ENCODE results near the gene DSTN. TPM values are rescaled to one million over a fixed set of nuclear protein-coding genes. Genes with fewer than 3 reads are reported as not detected.

DSTN gene
- total RNA-seq, 1 experiment from 2014 or later = 110 TPM

DNA sequence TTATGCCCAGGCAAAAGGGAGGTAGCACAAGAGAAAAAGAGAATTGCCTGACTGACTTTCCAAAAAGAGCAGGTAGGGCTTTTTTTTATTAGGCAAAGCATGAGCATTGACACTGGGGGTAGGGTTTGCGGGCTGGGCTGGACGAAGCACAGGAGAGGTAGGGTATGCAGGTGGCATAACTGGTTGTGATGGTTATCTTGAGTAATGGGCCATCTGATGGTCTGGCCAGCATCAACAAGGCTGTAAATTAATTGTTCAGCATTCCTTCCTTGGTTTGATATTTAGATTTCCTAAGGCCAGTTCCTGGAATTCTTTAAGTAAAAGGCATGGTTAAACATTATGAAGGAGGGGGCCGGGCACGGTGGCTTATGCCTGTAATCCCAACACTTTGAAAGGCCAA, 24.7 kb upstream of the DSTN start:
- BruUV-seq (replicated peaks) = no TSS peak
- H3K4me1 Mint-ChIP-seq (ENCODE audit: low read depth, unreplicated experiment) = no peaks in the 10 kb centered on the region
- CTCF ChIA-PET = no interaction called here

DNA sequence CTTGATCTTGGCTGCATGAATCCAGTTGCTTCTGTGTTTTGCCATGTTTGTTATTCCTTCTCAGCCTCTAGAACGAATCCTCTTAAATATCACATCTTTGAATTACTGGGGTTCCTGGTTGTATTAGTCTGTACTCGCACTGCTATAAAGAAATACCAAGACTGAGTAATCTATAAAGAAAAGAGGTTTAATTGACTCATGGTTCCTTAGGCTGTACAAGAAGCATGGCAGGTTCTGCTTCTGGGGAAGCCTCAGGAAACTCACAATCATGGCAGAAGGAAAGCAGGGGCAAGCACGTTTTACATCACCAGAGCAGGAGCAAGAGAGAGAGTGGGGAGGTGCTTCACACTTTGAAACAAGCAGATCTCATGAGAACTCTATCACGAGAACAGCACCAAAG, 20.7 kb upstream of the DSTN start:
- Mint-ChIP-seq H3K36me3 (ENCODE audit: insufficient read depth, unreplicated experiment) (no peaks in the 10 kb centered on the region), H3K27me3 (ENCODE audit: unreplicated experiment) (no peaks in the 10 kb centered on the region), H3K27ac (ENCODE audit: unreplicated experiment) (no peak overlapping the region), H3K4me1 (ENCODE audit: low read depth, unreplicated experiment) (no peaks in the 10 kb centered on the region), H3K4me3 (ENCODE audit: low read depth, unreplicated experiment) (no peak overlapping the region), H3K9me3 (ENCODE audit: low read depth, unreplicated experiment) (no peaks in the 10 kb centered on the region)
- no peak for DNase-seq
- CTCF ChIA-PET = no interaction called here
- intact Hi-C loops (cut with micrococcal nuclease; ENCODE audit: unreplicated experiment) = no loop called here
- TF ChIP-seq, protein P1, sequence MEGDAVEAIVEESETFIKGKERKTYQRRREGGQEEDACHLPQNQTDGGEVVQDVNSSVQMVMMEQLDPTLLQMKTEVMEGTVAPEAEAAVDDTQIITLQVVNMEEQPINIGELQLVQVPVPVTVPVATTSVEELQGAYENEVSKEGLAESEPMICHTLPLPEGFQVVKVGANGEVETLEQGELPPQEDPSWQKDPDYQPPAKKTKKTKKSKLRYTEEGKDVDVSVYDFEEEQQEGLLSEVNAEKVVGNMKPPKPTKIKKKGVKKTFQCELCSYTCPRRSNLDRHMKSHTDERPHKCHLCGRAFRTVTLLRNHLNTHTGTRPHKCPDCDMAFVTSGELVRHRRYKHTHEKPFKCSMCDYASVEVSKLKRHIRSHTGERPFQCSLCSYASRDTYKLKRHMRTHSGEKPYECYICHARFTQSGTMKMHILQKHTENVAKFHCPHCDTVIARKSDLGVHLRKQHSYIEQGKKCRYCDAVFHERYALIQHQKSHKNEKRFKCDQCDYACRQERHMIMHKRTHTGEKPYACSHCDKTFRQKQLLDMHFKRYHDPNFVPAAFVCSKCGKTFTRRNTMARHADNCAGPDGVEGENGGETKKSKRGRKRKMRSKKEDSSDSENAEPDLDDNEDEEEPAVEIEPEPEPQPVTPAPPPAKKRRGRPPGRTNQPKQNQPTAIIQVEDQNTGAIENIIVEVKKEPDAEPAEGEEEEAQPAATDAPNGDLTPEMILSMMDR (IDR thresholded peaks at IDR 0.05; ENCODE audit: unreplicated experiment) = no peak
- BruUV-seq (replicated peaks) = no TSS peak

More for the DNA sequence above, 24.7 kb upstream of the DSTN start:
- H3K9me3 Mint-ChIP-seq (ENCODE audit: low read depth, unreplicated experiment) = no peaks in the 10 kb centered on the region
- DNase-seq = no peak
- intact Hi-C loops (cut with micrococcal nuclease; ENCODE audit: unreplicated experiment) = no loop called here
- no peaks in the 10 kb centered on the region for H3K27me3 Mint-ChIP-seq (ENCODE audit: unreplicated experiment)
- TF ChIP-seq, protein P1 (IDR thresholded peaks at IDR 0.05; ENCODE audit: unreplicated experiment) = no peak
- H3K36me3 Mint-ChIP-seq (ENCODE audit: insufficient read depth, unreplicated experiment) = no peaks in the 10 kb centered on the region
- H3K4me3 Mint-ChIP-seq (ENCODE audit: low read depth, unreplicated experiment) = no peak overlapping the region
- no peak overlapping the region for H3K27ac Mint-ChIP-seq (ENCODE audit: unreplicated experiment)

DNA sequence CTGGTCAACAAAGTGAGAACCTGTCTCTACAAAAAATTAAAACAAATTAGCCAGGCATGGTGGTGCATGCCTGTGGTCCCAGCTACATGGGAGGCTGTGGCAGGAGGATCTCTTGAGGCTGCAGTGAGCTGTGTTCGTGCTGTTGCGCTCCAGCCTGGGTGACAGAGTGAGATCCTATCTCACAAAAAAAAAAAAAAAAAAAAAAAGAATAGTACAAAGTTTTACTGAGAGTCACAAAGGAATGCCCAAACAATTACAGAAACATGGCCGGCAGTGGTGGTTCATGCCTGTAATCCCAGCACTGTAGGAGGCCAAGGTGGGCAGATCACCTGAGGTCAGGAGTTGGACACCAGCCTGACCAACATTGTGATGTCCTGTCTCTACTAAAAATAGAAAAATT, 14.8 kb upstream of the DSTN start:
- H3K27me3 Mint-ChIP-seq (ENCODE audit: unreplicated experiment) = no peaks in the 10 kb centered on the region
- H3K27ac Mint-ChIP-seq (ENCODE audit: unreplicated experiment) = no peak overlapping the region
- no peak overlapping the region for H3K4me3 Mint-ChIP-seq (ENCODE audit: low read depth, unreplicated experiment)
- peaks cover 1% of the 10 kb centered on the region for H3K4me1 Mint-ChIP-seq (ENCODE audit: low read depth, unreplicated experiment)
- intact Hi-C loops (cut with micrococcal nuclease; ENCODE audit: unreplicated experiment) = no loop called here
- TF ChIP-seq, protein P1 (IDR thresholded peaks at IDR 0.05; ENCODE audit: unreplicated experiment) = no peak
- CTCF ChIA-PET = no interaction called here
- no peaks in the 10 kb centered on the region for H3K9me3 Mint-ChIP-seq (ENCODE audit: low read depth, unreplicated experiment)
- no TSS peak for BruUV-seq (replicated peaks)
- DNase-seq = no peak
- H3K36me3 Mint-ChIP-seq (ENCODE audit: insufficient read depth, unreplicated experiment) = peaks cover 11% of the 10 kb centered on the region

DNA sequence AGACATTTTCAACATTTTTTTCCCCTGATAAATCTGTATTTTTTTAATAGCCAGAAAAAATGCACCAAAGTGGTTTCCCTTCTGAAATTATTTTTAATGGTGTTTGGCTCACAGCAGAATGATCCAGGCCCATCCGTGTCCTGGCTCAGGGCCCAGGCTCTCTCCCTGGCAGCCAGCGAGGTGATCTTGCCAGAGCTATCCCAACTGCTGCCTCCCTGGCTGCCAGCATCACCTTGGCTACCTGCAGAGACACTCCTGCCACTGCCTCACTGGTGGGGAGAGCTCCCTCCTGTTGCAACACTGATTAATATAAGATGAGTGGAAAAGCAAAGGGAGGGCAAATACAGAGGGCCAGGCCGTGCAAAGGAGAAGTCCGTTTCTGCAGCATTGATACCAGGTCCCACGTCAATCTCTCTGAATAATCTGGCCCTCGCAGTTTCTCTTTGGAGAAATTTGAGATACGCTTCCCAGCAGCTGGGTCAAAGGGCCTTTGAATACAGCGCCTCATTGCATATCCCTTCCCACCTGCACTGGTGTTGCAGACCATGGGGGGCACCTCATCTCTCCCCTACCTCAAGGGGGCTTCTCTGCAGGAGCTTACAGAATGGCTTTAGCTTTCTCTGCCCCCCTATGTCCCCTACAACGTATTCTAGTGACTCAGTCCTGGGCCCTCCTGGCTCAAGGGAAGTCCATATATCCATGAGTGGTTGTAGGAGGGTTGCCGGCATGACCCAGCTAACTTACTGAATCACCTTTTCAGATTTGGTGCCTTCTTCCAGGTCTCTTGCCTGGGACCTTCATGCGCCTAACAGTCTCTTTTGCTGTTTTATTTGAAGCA, 12.8 kb upstream of the DSTN start:
- CTCF ChIA-PET = interaction anchor here (1.0 to 1.6 kb wide), 2 partner anchors 13 to 20 kb away, joined by 3 to 4 read pairs; partner anchors contain the start of gene DSTN
- intact Hi-C loops (cut with micrococcal nuclease; ENCODE audit: unreplicated experiment) = no loop called here
- TF ChIP-seq, protein P1 (IDR thresholded peaks at IDR 0.05; ENCODE audit: unreplicated experiment) = no peak
- Mint-ChIP-seq H3K4me3 (ENCODE audit: low read depth, unreplicated experiment) (peak overlapping the region; percentile 58), H3K9me3 (ENCODE audit: low read depth, unreplicated experiment) (no peaks in the 10 kb centered on the region), H3K4me1 (ENCODE audit: low read depth, unreplicated experiment) (peaks cover 9% of the 10 kb centered on the region), H3K27ac (ENCODE audit: unreplicated experiment) (peak overlapping the region; percentile 80), H3K27me3 (ENCODE audit: unreplicated experiment) (no peaks in the 10 kb centered on the region), H3K36me3 (ENCODE audit: insufficient read depth, unreplicated experiment) (peaks cover 11% of the 10 kb centered on the region)
- no TSS peak for BruUV-seq (replicated peaks)
- no peak for DNase-seq
